OCI-LY7 (cell line): Measurements from ENCODE around the gene DISP2.

ENCODE experiments used
- EZH2phosphoT487 ChIP-seq: fragments of 200-600 bp; sonication (generic); IDR thresholded peaks from 2 replicates; pipeline ENCODE4 v1.6.1; 2018; ENCODE audit warnings: low read depth, borderline replicate concordance, mild to moderate bottlenecking, mixed run types, antibody characterized with exemption, low read length, moderate library complexity, mixed read lengths
- TF ChIP-seq, protein P1 (sequence below): fragments of 200-600 bp; sonication (generic); conservative IDR thresholded peaks from 2 replicates; pipeline ENCODE4 v1.5.1; 2014; ENCODE audit warnings: mild to moderate bottlenecking, antibody characterized with exemption, low read length, moderate library complexity, mixed read lengths

DNA sequence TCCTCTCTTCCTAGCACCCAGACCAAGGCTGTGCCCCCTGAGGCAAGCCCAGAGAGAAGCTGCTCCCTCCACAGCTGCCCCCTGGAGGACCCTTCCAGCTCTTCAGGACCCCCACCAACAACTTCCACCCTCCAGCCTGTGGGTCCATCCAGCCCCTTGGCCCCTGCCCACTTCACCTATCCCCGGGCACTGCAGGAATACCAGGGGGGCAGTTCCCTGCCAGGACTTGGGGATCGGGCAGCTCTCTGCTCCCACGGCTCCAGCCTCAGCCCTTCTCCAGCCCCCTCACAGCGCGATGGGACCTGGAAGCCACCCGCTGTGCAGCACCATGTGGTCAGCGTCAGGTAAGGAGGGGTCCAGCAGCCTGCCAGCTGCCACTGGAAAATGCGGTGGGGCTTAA lies 5.6 kb downstream of the DISP2 start:
- TF ChIP-seq, protein P1, sequence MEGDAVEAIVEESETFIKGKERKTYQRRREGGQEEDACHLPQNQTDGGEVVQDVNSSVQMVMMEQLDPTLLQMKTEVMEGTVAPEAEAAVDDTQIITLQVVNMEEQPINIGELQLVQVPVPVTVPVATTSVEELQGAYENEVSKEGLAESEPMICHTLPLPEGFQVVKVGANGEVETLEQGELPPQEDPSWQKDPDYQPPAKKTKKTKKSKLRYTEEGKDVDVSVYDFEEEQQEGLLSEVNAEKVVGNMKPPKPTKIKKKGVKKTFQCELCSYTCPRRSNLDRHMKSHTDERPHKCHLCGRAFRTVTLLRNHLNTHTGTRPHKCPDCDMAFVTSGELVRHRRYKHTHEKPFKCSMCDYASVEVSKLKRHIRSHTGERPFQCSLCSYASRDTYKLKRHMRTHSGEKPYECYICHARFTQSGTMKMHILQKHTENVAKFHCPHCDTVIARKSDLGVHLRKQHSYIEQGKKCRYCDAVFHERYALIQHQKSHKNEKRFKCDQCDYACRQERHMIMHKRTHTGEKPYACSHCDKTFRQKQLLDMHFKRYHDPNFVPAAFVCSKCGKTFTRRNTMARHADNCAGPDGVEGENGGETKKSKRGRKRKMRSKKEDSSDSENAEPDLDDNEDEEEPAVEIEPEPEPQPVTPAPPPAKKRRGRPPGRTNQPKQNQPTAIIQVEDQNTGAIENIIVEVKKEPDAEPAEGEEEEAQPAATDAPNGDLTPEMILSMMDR = no peak
- TF ChIP-seq EZH2phosphoT487 = no peak
